ENCODE measurements around the gene INTU.

The INTU gene

DNA sequence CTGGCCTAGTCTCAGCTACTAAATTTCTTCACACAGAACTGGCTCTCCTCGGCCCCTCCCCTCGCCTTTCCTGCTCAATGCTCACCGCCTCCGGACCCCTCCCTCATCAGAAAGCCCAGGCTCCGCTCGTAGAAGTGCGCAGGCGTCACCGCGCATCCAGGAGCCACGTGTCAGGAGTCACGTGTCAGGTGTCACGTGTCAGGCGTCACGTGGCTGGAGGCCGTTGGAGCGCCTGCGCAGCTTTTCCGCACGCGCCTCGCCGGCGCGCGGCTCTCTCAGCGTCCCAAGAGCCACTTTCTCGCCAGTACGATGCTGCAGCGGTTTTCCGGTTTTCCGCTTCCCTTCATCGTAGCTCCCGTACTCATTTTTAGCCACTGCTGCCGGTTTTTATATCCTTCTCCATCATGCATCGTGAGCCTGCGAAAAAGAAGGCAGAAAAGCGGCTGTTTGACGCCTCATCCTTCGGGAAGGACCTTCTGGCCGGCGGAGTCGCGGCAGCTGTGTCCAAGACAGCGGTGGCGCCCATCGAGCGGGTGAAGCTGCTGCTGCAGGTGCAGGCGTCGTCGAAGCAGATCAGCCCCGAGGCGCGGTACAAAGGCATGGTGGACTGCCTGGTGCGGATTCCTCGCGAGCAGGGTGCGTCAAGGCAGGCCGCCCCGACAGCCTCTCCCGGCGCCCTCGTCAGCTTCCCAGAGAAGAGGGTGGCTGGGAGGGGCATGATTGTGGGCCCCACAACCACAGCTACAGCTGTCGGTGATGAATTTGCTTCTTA, 97.6 kb downstream of the INTU start, which contains the start of gene SLC25A31:
Gene SLC25A31, plus strand, starts transcription at position 259 of the 772 bp plus-strand sequence. Its CDS starts 146 bp downstream, at position 405.
- CTCF ChIA-PET = no interaction called here
- POLR2A ChIA-PET (ENCODE audit: low non-redundant PET) = interaction anchor here (0.6 kb wide), 1 partner anchor 560 kb away, joined by 3 read pairs; no protein-coding TSS in a partner anchor
- H3K27ac ChIP-seq = no peak within 1 kb of the TSS
- DNase-seq (ENCODE audit: low spot score) = no peak
- TF ChIP-seq, protein P1, sequence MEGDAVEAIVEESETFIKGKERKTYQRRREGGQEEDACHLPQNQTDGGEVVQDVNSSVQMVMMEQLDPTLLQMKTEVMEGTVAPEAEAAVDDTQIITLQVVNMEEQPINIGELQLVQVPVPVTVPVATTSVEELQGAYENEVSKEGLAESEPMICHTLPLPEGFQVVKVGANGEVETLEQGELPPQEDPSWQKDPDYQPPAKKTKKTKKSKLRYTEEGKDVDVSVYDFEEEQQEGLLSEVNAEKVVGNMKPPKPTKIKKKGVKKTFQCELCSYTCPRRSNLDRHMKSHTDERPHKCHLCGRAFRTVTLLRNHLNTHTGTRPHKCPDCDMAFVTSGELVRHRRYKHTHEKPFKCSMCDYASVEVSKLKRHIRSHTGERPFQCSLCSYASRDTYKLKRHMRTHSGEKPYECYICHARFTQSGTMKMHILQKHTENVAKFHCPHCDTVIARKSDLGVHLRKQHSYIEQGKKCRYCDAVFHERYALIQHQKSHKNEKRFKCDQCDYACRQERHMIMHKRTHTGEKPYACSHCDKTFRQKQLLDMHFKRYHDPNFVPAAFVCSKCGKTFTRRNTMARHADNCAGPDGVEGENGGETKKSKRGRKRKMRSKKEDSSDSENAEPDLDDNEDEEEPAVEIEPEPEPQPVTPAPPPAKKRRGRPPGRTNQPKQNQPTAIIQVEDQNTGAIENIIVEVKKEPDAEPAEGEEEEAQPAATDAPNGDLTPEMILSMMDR (conservative IDR thresholded peaks at IDR 0.05; ENCODE audit: low read depth) = no peak

DNA sequence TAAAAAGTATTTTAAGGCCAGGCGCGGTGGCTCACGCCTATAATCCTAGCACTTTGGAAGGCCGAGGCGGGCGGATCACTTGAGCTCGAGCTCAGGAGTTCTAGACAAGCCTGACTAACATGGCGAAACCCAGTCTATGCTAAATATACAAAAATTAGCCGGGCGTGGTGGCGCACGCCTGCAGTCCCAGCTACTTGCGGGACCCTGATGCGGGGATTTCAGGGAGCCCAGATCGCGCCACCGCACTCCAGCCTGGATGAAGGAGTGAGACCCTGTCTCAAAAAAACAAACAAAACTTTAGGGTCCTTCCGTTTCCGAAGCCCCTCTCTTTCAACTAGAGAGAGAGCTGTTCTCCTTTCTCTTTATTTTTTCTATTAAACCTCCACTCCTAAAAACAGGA, 98.6 kb downstream of the INTU start:
- no peak overlapping the region for H3K27ac ChIP-seq
- ChIA-PET CTCF (interaction anchor here (3.2 kb wide), 1 partner anchor 126 kb away, joined by 46 read pairs; no protein-coding TSS in a partner anchor), POLR2A (ENCODE audit: low non-redundant PET) (no interaction called here)
- TF ChIP-seq, protein P1 (conservative IDR thresholded peaks at IDR 0.05; ENCODE audit: low read depth) = no peak
- no peak for DNase-seq (ENCODE audit: low spot score)

DNA sequence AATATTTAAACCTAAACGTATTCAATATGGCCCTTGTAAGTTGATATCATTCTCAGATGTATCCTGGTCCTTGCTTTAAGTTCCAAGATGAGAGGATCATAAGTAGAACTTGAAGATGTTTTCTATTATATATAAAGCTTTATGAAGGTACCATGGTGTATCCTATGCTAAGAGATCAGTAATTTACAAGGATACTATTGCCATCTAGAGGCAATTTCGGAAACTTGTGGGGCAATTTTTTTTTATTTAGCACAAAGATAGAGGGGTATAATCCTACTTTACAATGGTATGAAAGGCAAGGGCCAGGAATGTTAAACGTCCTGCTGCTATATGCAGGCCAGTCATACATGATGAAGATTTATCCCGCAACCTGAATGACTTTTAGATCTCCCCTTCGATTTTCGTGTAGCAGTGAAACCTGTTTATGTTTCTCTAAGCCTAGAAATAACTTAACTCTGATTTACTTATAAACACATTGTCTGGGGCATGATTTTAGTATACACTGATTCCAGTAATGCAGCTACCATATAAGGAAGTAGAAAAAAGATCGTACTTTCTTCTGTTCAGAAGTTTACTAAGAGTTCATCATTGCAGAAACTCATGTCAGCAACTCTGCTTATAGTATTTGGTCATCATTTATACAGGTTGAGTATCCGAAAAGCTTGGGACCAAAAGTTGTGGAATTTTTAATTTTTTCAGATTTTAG, 100.0 kb downstream of the INTU start:
- TF ChIP-seq, protein P1 (conservative IDR thresholded peaks at IDR 0.05; ENCODE audit: low read depth) = peak; percentile 68
- ChIA-PET CTCF (interaction anchor here (0.5 to 3.2 kb wide), 19 partner anchors 12 to 1552 kb away, joined by 3 to 46 read pairs (median 3); partner anchors contain the start of gene INTU), POLR2A (ENCODE audit: low non-redundant PET) (no interaction called here)
- no peak overlapping the region for H3K27ac ChIP-seq
- peak; percentile 56 for DNase-seq (ENCODE audit: low spot score)

DNA sequence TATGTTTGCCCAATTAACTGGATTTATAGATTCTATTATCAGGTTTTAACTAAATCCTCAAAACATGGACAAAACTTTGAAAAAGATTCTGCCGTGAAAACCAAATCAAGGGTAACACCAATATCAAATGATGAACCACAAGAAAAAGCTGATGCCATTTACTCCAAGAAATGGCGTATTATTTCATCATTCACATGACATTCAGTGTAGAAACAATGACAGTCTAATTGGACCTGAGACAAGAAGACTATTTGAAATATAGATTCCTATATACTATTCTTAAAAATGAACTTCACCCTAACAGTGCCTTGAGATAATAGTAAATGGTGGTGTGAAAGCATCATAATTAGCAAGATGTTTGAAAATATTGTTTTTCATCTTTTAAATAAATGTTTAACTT, 102.2 kb downstream of the INTU start:
- no peak for DNase-seq (ENCODE audit: low spot score)
- ChIA-PET CTCF (no interaction called here), POLR2A (ENCODE audit: low non-redundant PET) (no interaction called here)
- TF ChIP-seq, protein P1 (conservative IDR thresholded peaks at IDR 0.05; ENCODE audit: low read depth) = no peak
- H3K27ac ChIP-seq = no peak overlapping the region

DNA sequence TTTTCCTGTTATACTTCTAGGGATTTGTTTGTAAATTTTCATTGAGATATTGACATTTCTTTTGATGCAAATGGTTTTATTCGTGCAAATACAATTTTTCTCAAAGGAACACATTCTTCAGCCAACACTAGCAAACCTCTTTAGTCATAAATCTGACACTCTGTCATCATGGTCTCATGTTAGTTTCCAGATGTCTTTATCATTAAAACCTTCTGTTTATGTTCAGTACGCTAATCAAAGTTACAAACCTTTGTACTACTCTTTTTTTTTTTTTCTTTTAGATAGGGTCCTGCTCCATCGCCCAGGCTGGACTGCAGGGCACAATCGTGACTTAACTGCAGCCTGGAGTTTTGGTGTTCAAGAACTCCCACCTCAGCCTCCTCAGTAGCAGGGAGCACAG, 104.5 kb downstream of the INTU start:
- CTCF ChIA-PET = no interaction called here
- TF ChIP-seq, protein P1 (conservative IDR thresholded peaks at IDR 0.05; ENCODE audit: low read depth) = no peak
- no peak overlapping the region for H3K27ac ChIP-seq
- no peak for DNase-seq (ENCODE audit: low spot score)
- POLR2A ChIA-PET (ENCODE audit: low non-redundant PET) = no interaction called here

DNA sequence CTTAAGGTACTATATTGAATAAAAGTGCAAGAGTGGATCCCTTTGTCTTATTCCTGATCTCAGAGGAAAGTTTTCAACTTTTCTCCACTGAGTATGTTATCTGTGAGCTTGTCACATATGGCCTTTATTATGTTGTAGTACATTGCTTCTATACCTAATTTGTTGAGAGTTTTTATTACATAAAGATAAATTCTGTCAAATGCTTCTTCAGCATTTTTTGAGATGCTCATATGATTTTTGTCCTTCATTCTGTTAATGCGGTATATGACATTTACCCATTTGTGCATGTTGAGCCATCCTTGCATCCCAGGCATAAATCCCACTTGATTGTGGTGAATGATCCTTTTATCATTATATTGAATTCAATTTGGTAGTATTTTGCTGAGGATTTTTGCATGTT, 108.5 kb downstream of the INTU start:
- no peak overlapping the region for H3K27ac ChIP-seq
- POLR2A ChIA-PET (ENCODE audit: low non-redundant PET) = no interaction called here
- CTCF ChIA-PET = no interaction called here
- DNase-seq (ENCODE audit: low spot score) = no peak
- TF ChIP-seq, protein P1 (conservative IDR thresholded peaks at IDR 0.05; ENCODE audit: low read depth) = no peak
